ENCODE data around the gene GUCD1. TPM values are rescaled to one million over a fixed set of nuclear protein-coding genes. Genes with fewer than 3 reads are reported as not detected.
A peak's percentile ranks its signal among the peaks of the same experiment; 100 is the strongest.
"Not testable (repeated sequence)": the region's sequence is repeated elsewhere in the genome, so short reads cannot be mapped to it uniquely, and the experiment has no call there.

GUCD1 gene
- polyA plus RNA-seq, 3 donors, result 67.1 to 85.9 (median 72.5) TPM

GRCh38 chr22:24599514-24599913 is 44.6 kb upstream of the GUCD1 start:
- Histone ChIP-seq H3K9me3 (replicated peaks in 1 of 2; ENCODE audit: control insufficient read depth in 1 of 2, insufficient read depth in 1 of 2, low read length in 2 of 2) (no peaks in the 10 kb centered on the region), H3K4me1 (ENCODE audit: control insufficient read depth in 1 of 2, insufficient read depth in 2 of 2, low read length in 2 of 2) (peaks cover 27 to 28% of the 10 kb centered on the region in 2 donors), H3K9ac (ENCODE audit: insufficient read depth, low read length, poor library complexity, severe bottlenecking) (no peak overlapping the region), H3K4me3 (replicated peaks in 1 of 3; ENCODE audit: low read depth in 2 of 3, low read length in 3 of 3) (no peak overlapping the region), H3K27me3 (ENCODE audit: control insufficient read depth in 2 of 2, insufficient read depth in 2 of 2, low read length in 2 of 2) (no peaks in the 10 kb centered on the region), H3K36me3 (replicated peaks in 1 of 2; ENCODE audit: control insufficient read depth in 1 of 2, insufficient read depth in 2 of 2, low read length in 2 of 2) (no peaks in the 10 kb centered on the region), H2AFZ (ENCODE audit: insufficient read depth, low read depth, low read length, poor library complexity, severe bottlenecking) (no peak overlapping the region), H3K79me2 (ENCODE audit: insufficient read depth, low read length) (no peaks in the 10 kb centered on the region), H3K4me2 (replicated peaks; ENCODE audit: extremely low read depth, low read length, poor library complexity, severe bottlenecking) (no peak overlapping the region), H3K27ac (ENCODE audit: low read depth in 1 of 2, low read length in 2 of 2) (no peak overlapping the region), H4K20me1 (ENCODE audit: insufficient read depth, low read length) (no peaks in the 10 kb centered on the region)
- Mint-ChIP-seq H3K4me1 (peaks cover 34% of the 10 kb centered on the region), H3K36me3 (no peaks in the 10 kb centered on the region), H3K27ac (peak overlapping the region in 1 of 7 donors; percentile 68), H3K27me3 (ENCODE audit: low read depth in 3 of 3) (peaks cover 0 to 4% (median 0%) of the 10 kb centered on the region in 3 donors), H3K9me3 (no peaks in the 10 kb centered on the region), H3K4me3 (no peak overlapping the region)
- WGBS (ENCODE audit: insufficient coverage), result 67% methylated on average over 5 of the region's 8 CpGs
- no peak for TF ChIP-seq CTCF (IDR thresholded peaks at IDR 0.05)
- intact Hi-C loops (cut with micrococcal nuclease), result no loop called here
- DNase-seq, result no peak

DNA sequence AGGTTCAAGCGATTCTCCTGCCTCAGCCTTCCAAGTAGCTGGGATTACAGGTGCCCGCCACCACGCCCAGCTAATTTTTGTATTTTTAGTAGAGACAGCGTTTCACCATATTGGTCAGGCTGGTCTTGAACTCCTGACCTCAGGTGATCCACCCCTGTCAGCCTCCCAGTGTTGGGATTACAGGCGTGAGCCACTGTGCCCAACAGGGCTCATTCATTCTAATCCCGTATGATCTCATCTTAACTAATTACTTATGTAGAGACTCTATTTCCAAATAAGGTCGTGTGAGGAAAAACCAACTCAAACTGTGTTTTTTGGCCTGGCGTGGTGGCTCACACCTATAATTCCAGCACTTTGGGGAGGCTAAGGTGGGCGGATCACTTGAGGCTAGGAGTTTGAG is 42.1 kb upstream of the GUCD1 start:
- H3K4me2 ChIP-seq (replicated peaks; ENCODE audit: extremely low read depth, low read length, poor library complexity, severe bottlenecking); intact Hi-C loops (cut with micrococcal nuclease); H3K27me3 Mint-ChIP-seq (ENCODE audit: low read depth in 3 of 3); DNase-seq; H3K9me3 Mint-ChIP-seq; H3K36me3 ChIP-seq (replicated peaks in 1 of 2; ENCODE audit: control insufficient read depth in 1 of 2, insufficient read depth in 2 of 2, low read length in 2 of 2); H4K20me1 ChIP-seq (ENCODE audit: insufficient read depth, low read length); H2AFZ ChIP-seq (ENCODE audit: insufficient read depth, low read depth, low read length, poor library complexity, severe bottlenecking); H3K79me2 ChIP-seq (ENCODE audit: insufficient read depth, low read length); H3K4me3 Mint-ChIP-seq; H3K4me3 ChIP-seq (replicated peaks in 1 of 3; ENCODE audit: low read depth in 2 of 3, low read length in 3 of 3); H3K27me3 ChIP-seq (ENCODE audit: control insufficient read depth in 2 of 2, insufficient read depth in 2 of 2, low read length in 2 of 2); H3K27ac ChIP-seq (ENCODE audit: low read depth in 1 of 2, low read length in 2 of 2); H3K9ac ChIP-seq (ENCODE audit: insufficient read depth, low read length, poor library complexity, severe bottlenecking); H3K9me3 ChIP-seq (replicated peaks in 1 of 2; ENCODE audit: control insufficient read depth in 1 of 2, insufficient read depth in 1 of 2, low read length in 2 of 2); H3K36me3 Mint-ChIP-seq: not testable (repeated sequence)
- Mint-ChIP-seq H3K4me1 (peaks cover 25% of the 10 kb centered on the region), H3K27ac (peak overlapping the region in 1 of 7 donors; percentile 16)
- H3K4me1 ChIP-seq (ENCODE audit: control insufficient read depth in 1 of 2, insufficient read depth in 2 of 2, low read length in 2 of 2), result peaks cover 21 to 28% of the 10 kb centered on the region in 2 donors
- 100% methylated on average over 5 of the region's 9 CpGs for WGBS (ENCODE audit: insufficient coverage)

All from CD14-positive monocyte (primary cell).